HepG2 (cell line): ENCODE measurements around the gene DGKG. TPM values are rescaled to one million over a fixed set of nuclear protein-coding genes. Genes with fewer than 3 reads are reported as not detected.
A peak's percentile ranks its signal among the peaks of the same experiment; 100 is the strongest.

Experiments used
- HMGA1 ChIP-seq: sonication (generic); formaldehyde crosslinking; conservative IDR thresholded peaks from 2 replicates; pipeline ENCODE4 v1.4.0; 2020; ENCODE audit warnings: missing genetic modification reagents
- RBM39 ChIP-seq: fragments of 200-400 bp; formaldehyde crosslinking; IDR thresholded peaks from one replicate; pipeline ENCODE4 v1.6.1; 2018; ENCODE audit warnings: antibody characterized with exemption, mild to moderate bottlenecking, low read depth, low read length; ENCODE audit not compliant: poor library complexity, severe bottlenecking
- REPIN1 ChIP-seq: sonication (generic); formaldehyde crosslinking; IDR thresholded peaks from 2 replicates; pipeline ENCODE4 v1.8.0; 2022; ENCODE audit warnings: missing genetic modification reagents, low read depth, mild to moderate bottlenecking, borderline replicate concordance
- SETDB1 ChIP-seq: sonication (generic); formaldehyde crosslinking; IDR thresholded peaks from 2 replicates; pipeline ENCODE4 v1.5.1; 2020; ENCODE audit warnings: missing genetic modification reagents, mild to moderate bottlenecking, borderline replicate concordance
- ZC3H4 ChIP-seq: sonication (generic); formaldehyde crosslinking; IDR thresholded peaks from 2 replicates; pipeline ENCODE4 v1.4.0; 2020; ENCODE audit warnings: missing genetic modification reagents, borderline replicate concordance
- ZFP36L1 ChIP-seq: sonication (generic); formaldehyde crosslinking; IDR thresholded peaks from 2 replicates; pipeline ENCODE4 v1.8.0; 2022; ENCODE audit warnings: mild to moderate bottlenecking, missing genetic modification reagents, moderate library complexity
- ZNF251 ChIP-seq: sonication (generic); formaldehyde crosslinking; IDR thresholded peaks from 2 replicates; pipeline ENCODE4 v1.9.0; 2021; ENCODE audit warnings: mild to moderate bottlenecking, missing genetic modification reagents
- polyA plus RNA-seq, 8 experiments: library from polyadenylated mRNA; depleted of rRNA in 3 of 8; stranded (reverse) in 7 of 8; unstranded in 1 of 8; fragments of >200 nt; fragmentation: Illumina TruSeq in 4 of 8; extraction: Trizol in 4 of 8; gene quantifications; 2 replicates each; pipeline versions ENCODE4 v1.2.1 to v1.2.3, GENCODE V29; 2011 to 2016; ENCODE audit warnings: low read depth in 4 of 8, missing spikeins in 1 of 8, mixed read lengths in 1 of 8; ENCODE audit not compliant: insufficient read depth in 1 of 8
- total RNA-seq, 5 experiments: library from RNA; depleted of rRNA; stranded (reverse); fragments of >200 nt; fragmentation: Illumina TruSeq; extraction: Trizol; gene quantifications; 2 replicates each; pipeline ENCODE4 v1.2.3, GENCODE V29; 2016; ENCODE audit warnings: low read depth in 1 of 5
- TF ChIP-seq, protein P1 (sequence below): sonication (generic); formaldehyde crosslinking; conservative IDR thresholded peaks from 2 replicates; pipeline ENCODE4 v1.4.0; 2020; ENCODE audit warnings: missing genetic modification reagents
- TF ChIP-seq, protein P2 (sequence below): sonication (generic); formaldehyde crosslinking; IDR thresholded peaks from 2 replicates; pipeline ENCODE4 v1.5.0; 2020; ENCODE audit warnings: mild to moderate bottlenecking, missing genetic modification reagents
- TF ChIP-seq, protein P3 (sequence below): sonication (generic); formaldehyde crosslinking; IDR thresholded peaks from 2 replicates; pipeline ENCODE4 v1.5.1; 2020; ENCODE audit warnings: missing genetic modification reagents, mild to moderate bottlenecking, borderline replicate concordance
- TF ChIP-seq, protein P4 (sequence below): sonication (generic); formaldehyde crosslinking; IDR thresholded peaks from 2 replicates; pipeline ENCODE4 v1.4.0; 2020; ENCODE audit warnings: mild to moderate bottlenecking, missing genetic modification reagents
- TF ChIP-seq, protein P5 (sequence below): sonication (generic); formaldehyde crosslinking; IDR thresholded peaks from 2 replicates; pipeline ENCODE4 v1.5.0; 2020; ENCODE audit warnings: missing genetic modification reagents
- TF ChIP-seq, protein P6 (sequence below): sonication (generic); formaldehyde crosslinking; IDR thresholded peaks from 2 replicates; pipeline ENCODE4 v1.4.0; 2020; ENCODE audit warnings: mild to moderate bottlenecking, missing genetic modification reagents

The DGKG gene
- total and polyA plus RNA-seq, 2 of the 13 experiments (the other 11 are each of a cell fraction or from before 2014, with no cell fraction given), result 3.8 to 6.2 TPM

DNA sequence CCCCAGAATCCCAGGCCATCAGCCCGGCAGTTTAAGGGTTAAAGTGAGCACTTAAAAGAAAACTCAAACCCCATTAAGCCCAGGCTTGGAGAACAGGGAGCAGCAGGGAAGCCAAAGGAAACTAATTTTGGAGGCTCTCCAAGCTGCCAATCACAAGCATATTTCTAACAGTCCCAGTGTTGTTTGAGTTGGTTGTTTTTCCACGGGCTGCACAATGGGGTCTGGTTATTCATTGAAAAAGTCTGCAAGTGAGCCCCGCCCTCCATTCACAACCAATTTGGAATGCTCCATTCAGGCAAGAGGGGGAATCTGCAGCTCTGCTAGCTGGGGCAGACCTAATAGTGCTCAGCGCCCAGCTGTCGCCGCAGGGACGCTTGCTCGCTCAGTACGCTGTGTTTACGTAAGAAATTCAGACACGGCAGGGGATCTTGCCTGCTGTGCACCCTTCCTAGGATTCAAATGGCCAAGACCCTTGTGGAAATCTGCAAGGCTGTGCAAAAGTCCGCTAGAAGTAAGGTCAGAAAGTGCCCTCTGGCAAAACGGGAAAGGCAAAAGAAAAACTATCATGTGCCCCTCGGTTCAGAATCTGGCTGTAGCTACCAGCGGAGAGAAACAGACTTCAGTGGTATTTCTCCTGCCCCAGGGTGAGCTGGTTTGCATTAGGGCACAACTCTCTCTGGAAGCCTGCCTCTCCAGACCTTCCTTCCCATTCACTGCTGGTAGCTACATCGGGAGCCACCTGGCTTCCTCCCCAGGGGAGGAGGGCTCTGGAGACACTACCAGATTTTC, 264.2 kb downstream of the DGKG start (continued):
- TF ChIP-seq ZFP36L1 (CRISPR knock-in tag) (peak; percentile 37; the same call in 1 of the 2 replicates), SETDB1 (CRISPR knock-in tag) (no peak), HMGA1 (CRISPR knock-in tag) (no peak), RBM39 (no peak), REPIN1 (CRISPR knock-in tag) (peak; percentile 80; the same call in 1 of the 2 replicates), ZC3H4 (no peak), ZNF251 (CRISPR knock-in tag) (no peak)
- TF ChIP-seq, protein P1, sequence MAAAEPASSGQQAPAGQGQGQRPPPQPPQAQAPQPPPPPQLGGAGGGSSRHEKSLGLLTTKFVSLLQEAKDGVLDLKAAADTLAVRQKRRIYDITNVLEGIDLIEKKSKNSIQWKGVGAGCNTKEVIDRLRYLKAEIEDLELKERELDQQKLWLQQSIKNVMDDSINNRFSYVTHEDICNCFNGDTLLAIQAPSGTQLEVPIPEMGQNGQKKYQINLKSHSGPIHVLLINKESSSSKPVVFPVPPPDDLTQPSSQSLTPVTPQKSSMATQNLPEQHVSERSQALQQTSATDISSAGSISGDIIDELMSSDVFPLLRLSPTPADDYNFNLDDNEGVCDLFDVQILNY (CRISPR knock-in tag), result no peak
- TF ChIP-seq, protein P2, sequence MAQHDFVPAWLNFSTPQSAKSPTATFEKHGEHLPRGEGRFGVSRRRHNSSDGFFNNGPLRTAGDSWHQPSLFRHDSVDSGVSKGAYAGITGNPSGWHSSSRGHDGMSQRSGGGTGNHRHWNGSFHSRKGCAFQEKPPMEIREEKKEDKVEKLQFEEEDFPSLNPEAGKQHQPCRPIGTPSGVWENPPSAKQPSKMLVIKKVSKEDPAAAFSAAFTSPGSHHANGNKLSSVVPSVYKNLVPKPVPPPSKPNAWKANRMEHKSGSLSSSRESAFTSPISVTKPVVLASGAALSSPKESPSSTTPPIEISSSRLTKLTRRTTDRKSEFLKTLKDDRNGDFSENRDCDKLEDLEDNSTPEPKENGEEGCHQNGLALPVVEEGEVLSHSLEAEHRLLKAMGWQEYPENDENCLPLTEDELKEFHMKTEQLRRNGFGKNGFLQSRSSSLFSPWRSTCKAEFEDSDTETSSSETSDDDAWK, result no peak
- TF ChIP-seq, protein P3, sequence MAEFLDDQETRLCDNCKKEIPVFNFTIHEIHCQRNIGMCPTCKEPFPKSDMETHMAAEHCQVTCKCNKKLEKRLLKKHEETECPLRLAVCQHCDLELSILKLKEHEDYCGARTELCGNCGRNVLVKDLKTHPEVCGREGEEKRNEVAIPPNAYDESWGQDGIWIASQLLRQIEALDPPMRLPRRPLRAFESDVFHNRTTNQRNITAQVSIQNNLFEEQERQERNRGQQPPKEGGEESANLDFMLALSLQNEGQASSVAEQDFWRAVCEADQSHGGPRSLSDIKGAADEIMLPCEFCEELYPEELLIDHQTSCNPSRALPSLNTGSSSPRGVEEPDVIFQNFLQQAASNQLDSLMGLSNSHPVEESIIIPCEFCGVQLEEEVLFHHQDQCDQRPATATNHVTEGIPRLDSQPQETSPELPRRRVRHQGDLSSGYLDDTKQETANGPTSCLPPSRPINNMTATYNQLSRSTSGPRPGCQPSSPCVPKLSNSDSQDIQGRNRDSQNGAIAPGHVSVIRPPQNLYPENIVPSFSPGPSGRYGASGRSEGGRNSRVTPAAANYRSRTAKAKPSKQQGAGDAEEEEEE (CRISPR knock-in tag), result no peak
- TF ChIP-seq, protein P4, sequence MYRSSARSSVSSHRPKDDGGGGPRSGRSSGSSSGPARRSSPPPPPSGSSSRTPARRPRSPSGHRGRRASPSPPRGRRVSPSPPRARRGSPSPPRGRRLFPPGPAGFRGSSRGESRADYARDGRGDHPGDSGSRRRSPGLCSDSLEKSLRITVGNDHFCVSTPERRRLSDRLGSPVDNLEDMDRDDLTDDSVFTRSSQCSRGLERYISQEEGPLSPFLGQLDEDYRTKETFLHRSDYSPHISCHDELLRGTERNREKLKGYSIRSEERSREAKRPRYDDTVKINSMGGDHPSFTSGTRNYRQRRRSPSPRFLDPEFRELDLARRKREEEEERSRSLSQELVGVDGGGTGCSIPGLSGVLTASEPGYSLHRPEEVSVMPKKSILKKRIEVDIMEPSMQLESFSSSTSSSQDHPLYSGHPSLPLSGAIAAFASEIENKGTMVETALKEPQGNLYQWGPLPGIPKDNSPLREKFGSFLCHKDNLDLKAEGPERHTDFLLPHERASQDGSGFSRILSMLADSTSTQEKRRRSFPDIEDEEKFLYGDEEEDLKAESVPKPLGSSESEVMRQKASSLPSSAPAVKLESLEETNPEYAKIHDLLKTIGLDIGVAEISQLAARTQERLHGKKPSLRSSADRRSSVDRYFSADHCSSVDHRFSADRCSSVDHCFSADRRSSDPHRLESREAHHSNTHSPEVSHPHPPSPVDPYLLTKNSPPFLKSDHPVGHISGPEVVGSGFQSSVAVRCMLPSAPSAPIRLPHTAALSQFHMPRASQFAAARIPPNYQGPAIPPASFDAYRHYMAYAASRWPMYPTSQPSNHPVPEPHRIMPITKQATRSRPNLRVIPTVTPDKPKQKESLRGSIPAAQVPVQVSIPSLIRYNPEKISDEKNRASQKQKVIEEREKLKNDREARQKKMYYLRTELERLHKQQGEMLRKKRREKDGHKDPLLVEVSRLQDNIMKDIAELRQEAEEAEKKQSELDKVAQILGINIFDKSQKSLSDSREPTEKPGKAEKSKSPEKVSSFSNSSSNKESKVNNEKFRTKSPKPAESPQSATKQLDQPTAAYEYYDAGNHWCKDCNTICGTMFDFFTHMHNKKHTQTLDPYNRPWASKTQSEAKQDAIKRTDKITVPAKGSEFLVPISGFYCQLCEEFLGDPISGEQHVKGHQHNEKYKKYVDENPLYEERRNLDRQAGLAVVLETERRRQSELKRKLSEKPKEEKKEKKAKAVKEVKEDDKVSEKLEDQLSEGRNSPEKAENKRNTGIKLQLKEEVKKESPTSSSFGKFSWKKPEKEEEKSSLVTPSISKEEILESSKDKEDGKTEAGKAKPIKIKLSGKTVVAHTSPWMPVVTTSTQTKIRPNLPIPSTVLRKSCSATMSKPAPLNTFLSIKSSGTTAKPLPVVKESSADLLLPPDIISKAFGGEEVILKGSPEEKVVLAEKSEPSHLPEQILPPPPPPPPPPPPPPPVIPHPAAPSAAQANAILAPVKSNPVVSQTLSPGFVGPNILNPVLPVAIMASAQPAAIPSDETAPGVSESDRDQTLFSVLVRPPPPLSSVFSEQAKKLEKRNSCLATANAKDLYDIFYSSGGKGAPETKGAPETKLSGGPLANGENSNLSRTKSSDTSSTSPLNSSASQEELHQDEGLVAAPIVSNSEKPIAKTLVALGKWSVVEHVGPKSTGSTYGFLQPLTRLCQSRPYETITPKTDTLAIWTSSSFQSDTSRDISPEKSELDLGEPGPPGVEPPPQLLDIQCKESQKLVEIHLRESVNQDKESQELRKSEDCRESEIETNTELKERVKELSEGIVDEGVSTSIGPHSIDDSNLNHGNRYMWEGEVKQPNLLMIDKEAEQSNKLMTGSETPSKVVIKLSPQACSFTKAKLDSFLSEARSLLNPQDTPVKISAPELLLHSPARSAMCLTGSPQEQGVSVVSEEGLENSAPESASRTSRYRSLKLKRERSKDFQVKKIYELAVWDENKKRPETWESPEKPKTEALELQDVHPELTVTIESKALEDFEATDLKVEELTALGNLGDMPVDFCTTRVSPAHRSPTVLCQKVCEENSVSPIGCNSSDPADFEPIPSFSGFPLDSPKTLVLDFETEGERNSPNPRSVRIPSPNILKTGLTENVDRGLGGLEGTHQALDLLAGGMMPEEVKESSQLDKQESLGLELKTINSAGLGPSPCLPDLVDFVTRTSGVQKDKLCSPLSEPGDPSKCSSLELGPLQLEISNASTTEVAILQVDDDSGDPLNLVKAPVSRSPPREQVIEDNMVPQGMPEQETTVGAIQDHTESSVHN (CRISPR knock-in tag), result no peak
- TF ChIP-seq, protein P5, sequence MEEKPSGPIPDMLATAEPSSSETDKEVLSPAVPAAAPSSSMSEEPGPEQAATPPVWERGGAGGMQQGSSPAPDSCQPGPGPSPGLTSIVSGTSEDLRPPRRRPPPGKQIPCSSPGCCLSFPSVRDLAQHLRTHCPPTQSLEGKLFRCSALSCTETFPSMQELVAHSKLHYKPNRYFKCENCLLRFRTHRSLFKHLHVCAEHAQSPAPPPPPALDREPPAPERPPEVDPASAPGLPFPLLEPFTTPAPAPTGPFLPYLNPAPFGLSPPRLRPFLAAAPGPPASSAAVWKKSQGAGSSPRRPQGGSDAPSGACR (CRISPR knock-in tag), result no peak
- TF ChIP-seq, protein P6, sequence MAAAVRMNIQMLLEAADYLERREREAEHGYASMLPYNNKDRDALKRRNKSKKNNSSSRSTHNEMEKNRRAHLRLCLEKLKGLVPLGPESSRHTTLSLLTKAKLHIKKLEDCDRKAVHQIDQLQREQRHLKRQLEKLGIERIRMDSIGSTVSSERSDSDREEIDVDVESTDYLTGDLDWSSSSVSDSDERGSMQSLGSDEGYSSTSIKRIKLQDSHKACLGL (CRISPR knock-in tag), result no peak
